WTC11 (cell line): ENCODE results near the gene C9orf40. TPM values are rescaled to one million over a fixed set of nuclear protein-coding genes. Genes with fewer than 3 reads are reported as not detected.

Experiments
- ATAC-seq: fragments of 200-7000 bp; cut with Tn5 transposase; 2 replicates; pipeline ENCODE4 v1.10.0; 2021; ENCODE audit warnings: mild to moderate bottlenecking, moderate library complexity
- CTCF ChIA-PET: fragments of 300-600 bp; sonication (Branson Sonifier 250); formaldehyde crosslinking; loops from one replicate; lab custom pipeline; 2021; ENCODE audit warnings: antibody characterized with exemption; lab: Charles Lee
- POLR2A ChIA-PET: fragments of 350-600 bp; sonication (Branson Sonifier 250); formaldehyde crosslinking; loops from one replicate; lab custom pipeline; 2021; ENCODE audit warnings: antibody characterized with exemption; lab: Charles Lee
- DNase-seq: peaks from one replicate; pipeline ENCODE4 v3.0.0; 2021; ENCODE audit warnings: low spot score
- H3K27ac Mint-ChIP-seq: 2 replicates; pipeline ENCODE4 v1.8.0; 2021; ENCODE audit warnings: mixed read lengths
- H3K27me3 Mint-ChIP-seq: 2 replicates; pipeline ENCODE4 v1.8.0; 2021; ENCODE audit warnings: low read depth, mild to moderate bottlenecking, moderate library complexity, mixed read lengths
- H3K36me3 Mint-ChIP-seq: 2 replicates; pipeline ENCODE4 v1.8.0; 2021; ENCODE audit warnings: mixed read lengths
- H3K4me1 Mint-ChIP-seq: 2 replicates; pipeline ENCODE4 v1.8.0; 2022; ENCODE audit warnings: mixed read lengths
- H3K4me3 Mint-ChIP-seq: 2 replicates; pipeline ENCODE4 v1.8.0; 2021; ENCODE audit warnings: mild to moderate bottlenecking, moderate library complexity, mixed read lengths
- H3K9me3 Mint-ChIP-seq: 2 replicates; pipeline ENCODE4 v1.8.0; 2021; ENCODE audit warnings: mixed read lengths
- CREM ChIP-seq: sonication (generic); formaldehyde crosslinking; IDR thresholded peaks from 2 replicates; pipeline ENCODE4 v1.8.1; 2022; ENCODE audit warnings: mild to moderate bottlenecking, missing genetic modification reagents, moderate library complexity
- ESRRA ChIP-seq: sonication (generic); formaldehyde crosslinking; IDR thresholded peaks from 2 replicates; pipeline ENCODE4 v1.8.1; 2022; ENCODE audit warnings: mild to moderate bottlenecking, missing genetic modification reagents, borderline replicate concordance
- GABPB1 ChIP-seq: sonication (generic); formaldehyde crosslinking; IDR thresholded peaks from 2 replicates; pipeline ENCODE4 v1.8.1; 2023; ENCODE audit warnings: mild to moderate bottlenecking, missing genetic modification reagents
- OVOL2 ChIP-seq: fragments of 250-450 bp; sonication (Bioruptor Pico); IDR thresholded peaks from 2 replicates; pipeline ENCODE4 v1.9.0; 2021; ENCODE audit warnings: mild to moderate bottlenecking, borderline replicate concordance
- TP53 ChIP-seq: sonication (generic); formaldehyde crosslinking; IDR thresholded peaks from 2 replicates; pipeline ENCODE4 v1.8.1; 2023; ENCODE audit warnings: mild to moderate bottlenecking, missing genetic modification reagents
- total RNA-seq: library from RNA; stranded (reverse); gene quantifications from 3 replicates; pipeline ENCODE4 v1.2.3, GENCODE V29; 2021
- TF ChIP-seq, protein P1 (sequence below): sonication (generic); formaldehyde crosslinking; IDR thresholded peaks from 2 replicates; pipeline ENCODE4 v1.8.0; 2023; ENCODE audit warnings: missing genetic modification reagents
- TF ChIP-seq, protein P2 (sequence below): sonication (generic); formaldehyde crosslinking; IDR thresholded peaks from 2 replicates; pipeline ENCODE4 v1.8.1; 2023; ENCODE audit warnings: mild to moderate bottlenecking, missing genetic modification reagents, moderate library complexity
- TF ChIP-seq, protein P3 (sequence below): sonication (generic); formaldehyde crosslinking; IDR thresholded peaks from 2 replicates; pipeline ENCODE4 v1.8.0; 2023; ENCODE audit warnings: mild to moderate bottlenecking, missing genetic modification reagents
- TF ChIP-seq, protein P4 (sequence below): sonication (generic); formaldehyde crosslinking; IDR thresholded peaks from 2 replicates; pipeline ENCODE4 v1.8.0; 2022; ENCODE audit warnings: missing genetic modification reagents
- TF ChIP-seq, protein P5 (sequence below): fragments of 250-450 bp; sonication (Bioruptor Pico); IDR thresholded peaks from 2 replicates; pipeline ENCODE4 v1.8.0; 2021; ENCODE audit warnings: mild to moderate bottlenecking
- TF ChIP-seq, protein P6 (sequence below): sonication (generic); formaldehyde crosslinking; IDR thresholded peaks from 2 replicates; pipeline ENCODE4 v1.8.1; 2022; ENCODE audit warnings: low read depth, mild to moderate bottlenecking, moderate library complexity, missing genetic modification reagents, borderline replicate concordance
- TF ChIP-seq, protein P7 (sequence below): sonication (generic); formaldehyde crosslinking; IDR thresholded peaks from 2 replicates; pipeline ENCODE4 v1.8.0; 2022; ENCODE audit warnings: mild to moderate bottlenecking, missing genetic modification reagents

C9orf40 gene
- total RNA-seq, 1 experiment from 2014 or later: 10.3 TPM

DNA sequence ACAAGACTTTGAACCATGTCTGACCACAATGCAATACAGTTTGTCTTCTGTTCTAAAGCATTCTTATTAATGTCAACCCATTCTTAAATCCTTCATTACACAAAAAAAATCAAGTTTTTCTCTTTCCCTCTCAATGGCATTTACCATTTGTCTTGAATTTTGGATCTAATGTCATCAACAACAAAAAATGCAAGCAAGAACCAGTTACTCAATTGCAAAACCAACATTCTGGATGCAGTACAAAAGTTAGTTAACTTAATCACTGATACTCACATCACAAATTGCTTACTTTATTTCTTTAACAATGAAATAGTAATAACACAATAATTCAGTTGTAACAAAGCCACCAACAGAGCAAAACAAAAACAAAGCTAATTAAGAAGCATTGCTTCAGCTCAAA, 6.0 kb downstream of the C9orf40 start:
- Mint-ChIP-seq H3K36me3 (peaks cover 3% of the 10 kb centered on the region; the same call in 1 of the 2 replicates), H3K4me1 (peaks cover 18% of the 10 kb centered on the region), H3K27me3 (no peaks in the 10 kb centered on the region), H3K9me3 (no peaks in the 10 kb centered on the region), H3K4me3 (no peak overlapping the region), H3K27ac (no peak overlapping the region)
- ATAC-seq (no peak), DNase-seq (no peak)
- POLR2A ChIA-PET: no interaction called here
- CTCF ChIA-PET: no interaction called here
- TF ChIP-seq ESRRA (CRISPR knock-in tag) (no peak), OVOL2 (no peak)

DNA sequence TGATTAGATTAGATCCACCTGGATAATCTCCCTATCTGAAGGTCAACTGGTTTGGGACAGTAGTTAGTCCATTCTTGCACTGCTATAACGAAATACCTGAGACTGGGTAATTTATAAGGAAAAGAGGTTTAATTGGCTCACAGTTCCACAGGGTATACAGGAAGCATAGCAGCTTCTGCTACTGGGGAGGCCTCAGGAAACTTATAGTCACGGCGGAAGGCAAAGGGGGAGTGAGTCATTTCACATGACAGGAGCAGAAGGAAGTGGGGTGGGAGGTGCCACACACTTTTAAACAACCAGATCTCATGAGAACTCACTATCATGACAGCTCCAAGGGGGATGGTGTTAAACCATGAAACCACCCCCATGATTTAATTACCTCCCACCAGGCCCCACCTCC, 9.9 kb downstream of the C9orf40 start:
- POLR2A ChIA-PET: no interaction called here
- Mint-ChIP-seq H3K9me3 (no peaks in the 10 kb centered on the region), H3K27me3 (no peaks in the 10 kb centered on the region), H3K4me3 (no peak overlapping the region), H3K4me1 (no peaks in the 10 kb centered on the region), H3K36me3 (peaks cover 1% of the 10 kb centered on the region; the same call in 1 of the 2 replicates), H3K27ac (no peak overlapping the region)
- TF ChIP-seq GABPB1 (CRISPR knock-in tag): no peak
- TF ChIP-seq, protein P1, sequence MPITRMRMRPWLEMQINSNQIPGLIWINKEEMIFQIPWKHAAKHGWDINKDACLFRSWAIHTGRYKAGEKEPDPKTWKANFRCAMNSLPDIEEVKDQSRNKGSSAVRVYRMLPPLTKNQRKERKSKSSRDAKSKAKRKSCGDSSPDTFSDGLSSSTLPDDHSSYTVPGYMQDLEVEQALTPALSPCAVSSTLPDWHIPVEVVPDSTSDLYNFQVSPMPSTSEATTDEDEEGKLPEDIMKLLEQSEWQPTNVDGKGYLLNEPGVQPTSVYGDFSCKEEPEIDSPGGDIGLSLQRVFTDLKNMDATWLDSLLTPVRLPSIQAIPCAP: no peak
- DNase-seq (no peak), ATAC-seq (no peak)
- CTCF ChIA-PET: interaction anchor here (1.8 kb wide), 1 partner anchor 9 kb away, joined by 10 read pairs; the partner anchor contains the start of gene C9orf40

DNA sequence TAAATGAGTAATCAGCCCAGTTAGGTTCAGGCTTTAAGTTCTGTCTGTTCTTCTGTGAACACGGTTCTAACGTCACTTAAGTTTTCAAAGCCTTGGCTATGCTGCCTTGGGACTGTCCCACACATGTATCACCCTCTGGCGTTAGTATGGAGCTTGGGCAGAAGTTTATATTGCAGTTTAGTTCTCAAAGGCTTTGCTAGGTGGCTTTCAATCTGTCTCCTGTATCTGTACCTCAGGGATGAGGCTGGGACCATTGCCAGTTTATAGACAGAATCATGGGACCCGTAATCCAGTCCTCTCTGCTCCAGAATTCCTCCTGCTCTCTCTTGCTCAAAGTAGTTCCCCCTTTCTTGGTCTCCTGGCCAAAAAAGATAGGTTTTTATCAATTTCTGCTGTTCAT, 12.1 kb downstream of the C9orf40 start:
- Mint-ChIP-seq H3K4me3 (no peak overlapping the region), H3K27ac (no peak overlapping the region), H3K4me1 (no peaks in the 10 kb centered on the region), H3K36me3 (no peaks in the 10 kb centered on the region), H3K9me3 (no peaks in the 10 kb centered on the region), H3K27me3 (no peaks in the 10 kb centered on the region)
- CTCF ChIA-PET: interaction anchor here (1.0 kb wide), 2 partner anchors 12 to 163 kb away, joined by 4 to 8 read pairs; partner anchors contain the start of gene C9orf40
- POLR2A ChIA-PET: interaction anchor here (0.5 kb wide), 1 partner anchor 43 kb away, joined by 3 read pairs; no protein-coding TSS in a partner anchor
- DNase-seq: no peak
- TF ChIP-seq OVOL2: no peak
- TF ChIP-seq, protein P2, sequence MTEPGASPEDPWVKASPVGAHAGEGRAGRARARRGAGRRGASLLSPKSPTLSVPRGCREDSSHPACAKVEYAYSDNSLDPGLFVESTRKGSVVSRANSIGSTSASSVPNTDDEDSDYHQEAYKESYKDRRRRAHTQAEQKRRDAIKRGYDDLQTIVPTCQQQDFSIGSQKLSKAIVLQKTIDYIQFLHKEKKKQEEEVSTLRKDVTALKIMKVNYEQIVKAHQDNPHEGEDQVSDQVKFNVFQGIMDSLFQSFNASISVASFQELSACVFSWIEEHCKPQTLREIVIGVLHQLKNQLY (CRISPR knock-in tag): no peak
- TF ChIP-seq, protein P3, sequence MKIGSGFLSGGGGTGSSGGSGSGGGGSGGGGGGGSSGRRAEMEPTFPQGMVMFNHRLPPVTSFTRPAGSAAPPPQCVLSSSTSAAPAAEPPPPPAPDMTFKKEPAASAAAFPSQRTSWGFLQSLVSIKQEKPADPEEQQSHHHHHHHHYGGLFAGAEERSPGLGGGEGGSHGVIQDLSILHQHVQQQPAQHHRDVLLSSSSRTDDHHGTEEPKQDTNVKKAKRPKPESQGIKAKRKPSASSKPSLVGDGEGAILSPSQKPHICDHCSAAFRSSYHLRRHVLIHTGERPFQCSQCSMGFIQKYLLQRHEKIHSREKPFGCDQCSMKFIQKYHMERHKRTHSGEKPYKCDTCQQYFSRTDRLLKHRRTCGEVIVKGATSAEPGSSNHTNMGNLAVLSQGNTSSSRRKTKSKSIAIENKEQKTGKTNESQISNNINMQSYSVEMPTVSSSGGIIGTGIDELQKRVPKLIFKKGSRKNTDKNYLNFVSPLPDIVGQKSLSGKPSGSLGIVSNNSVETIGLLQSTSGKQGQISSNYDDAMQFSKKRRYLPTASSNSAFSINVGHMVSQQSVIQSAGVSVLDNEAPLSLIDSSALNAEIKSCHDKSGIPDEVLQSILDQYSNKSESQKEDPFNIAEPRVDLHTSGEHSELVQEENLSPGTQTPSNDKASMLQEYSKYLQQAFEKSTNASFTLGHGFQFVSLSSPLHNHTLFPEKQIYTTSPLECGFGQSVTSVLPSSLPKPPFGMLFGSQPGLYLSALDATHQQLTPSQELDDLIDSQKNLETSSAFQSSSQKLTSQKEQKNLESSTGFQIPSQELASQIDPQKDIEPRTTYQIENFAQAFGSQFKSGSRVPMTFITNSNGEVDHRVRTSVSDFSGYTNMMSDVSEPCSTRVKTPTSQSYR (CRISPR knock-in tag): no peak
- ATAC-seq: peak; percentile 70

DNA sequence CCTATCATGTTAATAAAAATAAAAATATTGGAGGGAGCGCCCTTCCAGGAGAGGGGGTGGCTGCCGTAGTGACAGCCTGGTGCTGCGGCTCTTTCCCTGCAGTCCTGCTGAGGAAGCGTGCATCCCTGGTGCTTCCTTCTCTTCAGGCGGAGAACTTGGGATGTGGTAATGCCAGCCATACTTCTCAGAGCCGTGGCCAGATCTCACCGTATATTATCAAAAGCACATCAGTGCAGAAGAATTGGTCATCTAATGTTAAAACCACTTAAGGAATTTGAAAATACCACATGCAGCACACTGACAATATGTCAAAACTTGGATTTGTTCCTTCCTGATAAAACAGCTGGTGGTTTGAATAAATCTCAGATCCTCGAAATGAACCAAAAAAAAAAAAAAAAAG, 17.7 kb downstream of the C9orf40 start:
- ChIA-PET POLR2A (interaction anchor here (0.6 kb wide), 1 partner anchor 1201 kb away, joined by 3 read pairs; no protein-coding TSS in a partner anchor), CTCF (no interaction called here)
- Mint-ChIP-seq H3K9me3 (peaks cover 29% of the 10 kb centered on the region), H3K27me3 (no peaks in the 10 kb centered on the region), H3K36me3 (peaks cover 14% of the 10 kb centered on the region), H3K27ac (no peak overlapping the region), H3K4me3 (no peak overlapping the region), H3K4me1 (no peaks in the 10 kb centered on the region)
- DNase-seq (no peak), ATAC-seq (no peak)
- TF ChIP-seq, protein P4, sequence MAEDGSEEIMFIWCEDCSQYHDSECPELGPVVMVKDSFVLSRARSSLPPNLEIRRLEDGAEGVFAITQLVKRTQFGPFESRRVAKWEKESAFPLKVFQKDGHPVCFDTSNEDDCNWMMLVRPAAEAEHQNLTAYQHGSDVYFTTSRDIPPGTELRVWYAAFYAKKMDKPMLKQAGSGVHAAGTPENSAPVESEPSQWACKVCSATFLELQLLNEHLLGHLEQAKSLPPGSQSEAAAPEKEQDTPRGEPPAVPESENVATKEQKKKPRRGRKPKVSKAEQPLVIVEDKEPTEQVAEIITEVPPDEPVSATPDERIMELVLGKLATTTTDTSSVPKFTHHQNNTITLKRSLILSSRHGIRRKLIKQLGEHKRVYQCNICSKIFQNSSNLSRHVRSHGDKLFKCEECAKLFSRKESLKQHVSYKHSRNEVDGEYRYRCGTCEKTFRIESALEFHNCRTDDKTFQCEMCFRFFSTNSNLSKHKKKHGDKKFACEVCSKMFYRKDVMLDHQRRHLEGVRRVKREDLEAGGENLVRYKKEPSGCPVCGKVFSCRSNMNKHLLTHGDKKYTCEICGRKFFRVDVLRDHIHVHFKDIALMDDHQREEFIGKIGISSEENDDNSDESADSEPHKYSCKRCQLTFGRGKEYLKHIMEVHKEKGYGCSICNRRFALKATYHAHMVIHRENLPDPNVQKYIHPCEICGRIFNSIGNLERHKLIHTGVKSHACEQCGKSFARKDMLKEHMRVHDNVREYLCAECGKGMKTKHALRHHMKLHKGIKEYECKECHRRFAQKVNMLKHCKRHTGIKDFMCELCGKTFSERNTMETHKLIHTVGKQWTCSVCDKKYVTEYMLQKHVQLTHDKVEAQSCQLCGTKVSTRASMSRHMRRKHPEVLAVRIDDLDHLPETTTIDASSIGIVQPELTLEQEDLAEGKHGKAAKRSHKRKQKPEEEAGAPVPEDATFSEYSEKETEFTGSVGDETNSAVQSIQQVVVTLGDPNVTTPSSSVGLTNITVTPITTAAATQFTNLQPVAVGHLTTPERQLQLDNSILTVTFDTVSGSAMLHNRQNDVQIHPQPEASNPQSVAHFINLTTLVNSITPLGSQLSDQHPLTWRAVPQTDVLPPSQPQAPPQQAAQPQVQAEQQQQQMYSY: no peak
- TF ChIP-seq, protein P5, sequence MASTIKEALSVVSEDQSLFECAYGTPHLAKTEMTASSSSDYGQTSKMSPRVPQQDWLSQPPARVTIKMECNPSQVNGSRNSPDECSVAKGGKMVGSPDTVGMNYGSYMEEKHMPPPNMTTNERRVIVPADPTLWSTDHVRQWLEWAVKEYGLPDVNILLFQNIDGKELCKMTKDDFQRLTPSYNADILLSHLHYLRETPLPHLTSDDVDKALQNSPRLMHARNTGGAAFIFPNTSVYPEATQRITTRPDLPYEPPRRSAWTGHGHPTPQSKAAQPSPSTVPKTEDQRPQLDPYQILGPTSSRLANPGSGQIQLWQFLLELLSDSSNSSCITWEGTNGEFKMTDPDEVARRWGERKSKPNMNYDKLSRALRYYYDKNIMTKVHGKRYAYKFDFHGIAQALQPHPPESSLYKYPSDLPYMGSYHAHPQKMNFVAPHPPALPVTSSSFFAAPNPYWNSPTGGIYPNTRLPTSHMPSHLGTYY (CRISPR knock-in tag): no peak
- TF ChIP-seq, protein P6, sequence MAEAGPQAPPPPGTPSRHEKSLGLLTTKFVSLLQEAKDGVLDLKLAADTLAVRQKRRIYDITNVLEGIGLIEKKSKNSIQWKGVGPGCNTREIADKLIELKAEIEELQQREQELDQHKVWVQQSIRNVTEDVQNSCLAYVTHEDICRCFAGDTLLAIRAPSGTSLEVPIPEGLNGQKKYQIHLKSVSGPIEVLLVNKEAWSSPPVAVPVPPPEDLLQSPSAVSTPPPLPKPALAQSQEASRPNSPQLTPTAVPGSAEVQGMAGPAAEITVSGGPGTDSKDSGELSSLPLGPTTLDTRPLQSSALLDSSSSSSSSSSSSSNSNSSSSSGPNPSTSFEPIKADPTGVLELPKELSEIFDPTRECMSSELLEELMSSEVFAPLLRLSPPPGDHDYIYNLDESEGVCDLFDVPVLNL: no peak
- TF ChIP-seq, protein P7, sequence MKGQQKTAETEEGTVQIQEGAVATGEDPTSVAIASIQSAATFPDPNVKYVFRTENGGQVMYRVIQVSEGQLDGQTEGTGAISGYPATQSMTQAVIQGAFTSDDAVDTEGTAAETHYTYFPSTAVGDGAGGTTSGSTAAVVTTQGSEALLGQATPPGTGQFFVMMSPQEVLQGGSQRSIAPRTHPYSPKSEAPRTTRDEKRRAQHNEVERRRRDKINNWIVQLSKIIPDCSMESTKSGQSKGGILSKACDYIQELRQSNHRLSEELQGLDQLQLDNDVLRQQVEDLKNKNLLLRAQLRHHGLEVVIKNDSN (CRISPR knock-in tag): no peak
- TF ChIP-seq TP53 (CRISPR knock-in tag) (no peak), CREM (CRISPR knock-in tag) (no peak)
